ENCODE data around the gene ELAC1. TPM values are rescaled to one million over a fixed set of nuclear protein-coding genes. Genes with fewer than 3 reads are reported as not detected.

ELAC1 gene
- total RNA-seq, 1 donor from 2014 or later, result 7.6 TPM

GRCh38 chr18:51017140-51017879 is 49.5 kb downstream of the ELAC1 start:
- H2AFZ ChIP-seq (ENCODE audit: low read depth, low read length), result no peak overlapping the region
- H3K79me2 ChIP-seq (ENCODE audit: insufficient read depth, low read length), result no peaks in the 10 kb centered on the region
- Mint-ChIP-seq H3K36me3 (ENCODE audit: low read depth, unreplicated experiment) (peaks cover 5% of the 10 kb centered on the region), H3K27ac (ENCODE audit: unreplicated experiment) (no peak overlapping the region), H3K27me3 (ENCODE audit: low read depth, unreplicated experiment) (no peaks in the 10 kb centered on the region), H3K4me1 (ENCODE audit: low read depth, unreplicated experiment) (peaks cover 2% of the 10 kb centered on the region), H3K4me3 (ENCODE audit: unreplicated experiment) (no peak overlapping the region), H3K9me3 (ENCODE audit: unreplicated experiment) (no peaks in the 10 kb centered on the region)
- FAIRE-seq (no peak), DNase-seq (ENCODE audit: low read depth) (peak; percentile 24)
- no peaks in the 10 kb centered on the region for H3K4me1 ChIP-seq (ENCODE audit: insufficient read depth, low read length)
- no peak overlapping the region for H3K4me2 ChIP-seq (ENCODE audit: low read length)
- TF ChIP-seq CTCF (IDR thresholded peaks at IDR 0.05; ENCODE audit: insufficient read depth, low read depth, low read length), result no peak
- no peak for TF ChIP-seq EZH2 (IDR thresholded peaks at IDR 0.05; ENCODE audit: insufficient read depth, low read length)
- no peaks in the 10 kb centered on the region for H3K36me3 ChIP-seq (ENCODE audit: insufficient read depth, low read length)
- H4K20me1 ChIP-seq (ENCODE audit: insufficient read depth, low read length), result no peaks in the 10 kb centered on the region
- H3K27me3 ChIP-seq (ENCODE audit: insufficient read depth, low read length), result no peaks in the 10 kb centered on the region
- H3K4me3 ChIP-seq (ENCODE audit: insufficient read depth, low read depth, low read length), result no peak overlapping the region
- no peak overlapping the region for H3K27ac ChIP-seq (ENCODE audit: low read depth, low read length)
- no peak overlapping the region for H3K9ac ChIP-seq (ENCODE audit: low read length)
- H3K9me3 ChIP-seq (ENCODE audit: insufficient read depth, low read depth, low read length), result no peaks in the 10 kb centered on the region

GRCh38 chr18:51020536-51020935 is 52.7 kb downstream of the ELAC1 start:
- H2AFZ ChIP-seq (ENCODE audit: low read depth, low read length), result no peak overlapping the region
- Mint-ChIP-seq H3K36me3 (ENCODE audit: low read depth, unreplicated experiment) (peaks cover 5% of the 10 kb centered on the region), H3K4me1 (ENCODE audit: low read depth, unreplicated experiment) (peaks cover 2% of the 10 kb centered on the region), H3K9me3 (ENCODE audit: unreplicated experiment) (no peaks in the 10 kb centered on the region), H3K27me3 (ENCODE audit: low read depth, unreplicated experiment) (no peaks in the 10 kb centered on the region), H3K4me3 (ENCODE audit: unreplicated experiment) (no peak overlapping the region), H3K27ac (ENCODE audit: unreplicated experiment) (no peak overlapping the region)
- FAIRE-seq (no peak), DNase-seq (ENCODE audit: low read depth) (no peak)
- no peaks in the 10 kb centered on the region for H3K36me3 ChIP-seq (ENCODE audit: insufficient read depth, low read length)
- H3K9me3 ChIP-seq (ENCODE audit: insufficient read depth, low read depth, low read length), result no peaks in the 10 kb centered on the region
- TF ChIP-seq EZH2 (IDR thresholded peaks at IDR 0.05; ENCODE audit: insufficient read depth, low read length), result no peak
- no peak for TF ChIP-seq CTCF (IDR thresholded peaks at IDR 0.05; ENCODE audit: insufficient read depth, low read depth, low read length)
- no peak overlapping the region for H3K9ac ChIP-seq (ENCODE audit: low read length)
- H3K4me3 ChIP-seq (ENCODE audit: insufficient read depth, low read depth, low read length), result no peak overlapping the region
- H3K4me2 ChIP-seq (ENCODE audit: low read length), result no peak overlapping the region
- no peaks in the 10 kb centered on the region for H3K79me2 ChIP-seq (ENCODE audit: insufficient read depth, low read length)
- no peaks in the 10 kb centered on the region for H4K20me1 ChIP-seq (ENCODE audit: insufficient read depth, low read length)
- H3K27ac ChIP-seq (ENCODE audit: low read depth, low read length), result no peak overlapping the region
- no peaks in the 10 kb centered on the region for H3K4me1 ChIP-seq (ENCODE audit: insufficient read depth, low read length)
- H3K27me3 ChIP-seq (ENCODE audit: insufficient read depth, low read length), result no peaks in the 10 kb centered on the region

Measured in astrocyte (in vitro differentiated cells and primary cell).